HG03066 (cell line): Measurements from ENCODE around the gene CBFA2T3.

Experiments
- ATAC-seq: cut with Tn5 transposase; IDR thresholded peaks from one replicate; pipeline ENCODE4 v1.9.1; 2021; ENCODE audit warnings: low read depth; ENCODE audit not compliant: unreplicated experiment

CBFA2T3 gene

DNA sequence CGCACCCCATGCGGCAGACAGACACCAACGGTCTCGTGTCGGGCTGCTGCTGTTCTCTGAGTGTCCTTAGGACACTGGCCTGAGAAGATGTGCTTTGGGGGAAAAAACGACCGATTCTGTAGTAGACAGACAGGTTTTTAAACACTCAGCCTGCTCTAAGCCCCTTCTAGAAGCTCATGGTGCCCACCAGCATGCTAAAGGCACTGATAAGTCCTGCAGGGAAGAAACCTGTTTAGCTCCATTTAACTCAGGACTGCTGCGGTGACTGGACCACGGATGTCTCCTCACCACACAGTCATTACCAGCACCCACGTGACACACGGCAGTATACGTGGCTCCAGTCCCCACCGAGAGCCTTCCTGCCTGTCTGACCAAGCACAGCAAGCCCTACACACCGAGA, 146.2 kb downstream of the CBFA2T3 start:
- no peak for ATAC-seq

DNA sequence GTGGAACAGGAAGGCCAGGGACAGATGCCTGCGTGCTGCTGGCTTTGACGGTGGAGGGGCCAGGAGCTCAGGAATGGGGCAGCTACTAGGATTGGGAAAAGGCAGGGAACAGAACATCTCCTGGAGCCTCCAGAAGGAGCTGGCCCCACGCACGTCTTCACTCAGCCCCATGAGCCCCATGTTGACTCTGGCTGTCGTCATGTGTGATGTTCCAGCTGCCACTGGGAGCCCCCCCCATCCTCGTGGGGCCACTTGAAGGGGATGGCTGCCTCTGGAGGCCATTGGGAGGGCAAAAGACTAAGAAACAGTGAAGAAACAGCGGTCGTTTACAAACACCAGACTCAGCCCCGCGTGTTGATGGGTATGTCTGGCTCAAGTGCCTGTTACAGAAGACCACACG, 146.7 kb downstream of the CBFA2T3 start:
- ATAC-seq: no peak

DNA sequence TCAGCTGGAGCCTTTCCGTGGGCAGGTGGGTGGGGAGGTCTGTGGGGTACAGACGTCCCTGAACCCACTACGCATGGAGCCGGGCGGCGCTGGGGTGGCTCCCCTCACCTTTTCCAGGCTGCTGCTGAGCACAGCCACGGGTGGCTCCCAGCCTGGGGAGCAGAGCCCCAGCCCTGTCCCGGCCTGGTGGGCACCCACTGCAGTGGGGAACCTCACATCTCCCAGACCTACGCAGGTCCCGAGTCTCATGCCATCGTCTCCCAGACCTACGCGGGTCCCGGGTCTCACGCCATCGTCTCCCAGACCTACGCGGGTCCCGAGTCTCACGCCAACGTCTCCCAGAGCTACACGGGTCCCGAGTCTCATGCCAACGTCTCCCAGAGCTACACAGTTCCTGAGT, 148.3 kb downstream of the CBFA2T3 start:
- no peak for ATAC-seq

DNA sequence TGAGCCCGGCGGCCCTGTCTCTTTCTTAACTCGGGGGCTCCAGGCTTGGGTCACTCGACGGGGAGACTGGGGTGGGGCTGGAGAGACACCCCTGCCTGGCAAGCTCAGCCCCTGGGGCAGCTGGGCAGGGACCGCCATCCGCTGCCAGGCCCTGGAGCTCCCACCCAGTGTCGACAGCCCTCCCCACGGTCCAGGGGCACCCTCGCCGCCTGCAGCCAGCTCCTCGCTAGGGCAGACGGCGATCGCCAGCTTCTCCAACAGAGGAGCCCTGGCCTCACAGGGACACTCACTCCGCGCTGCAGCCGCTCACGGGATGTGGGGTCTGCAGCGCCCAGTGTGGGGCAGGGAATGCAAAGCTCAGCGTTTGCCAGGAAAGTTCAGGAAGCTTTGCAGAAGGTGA, 149.3 kb downstream of the CBFA2T3 start:
- no peak for ATAC-seq

DNA sequence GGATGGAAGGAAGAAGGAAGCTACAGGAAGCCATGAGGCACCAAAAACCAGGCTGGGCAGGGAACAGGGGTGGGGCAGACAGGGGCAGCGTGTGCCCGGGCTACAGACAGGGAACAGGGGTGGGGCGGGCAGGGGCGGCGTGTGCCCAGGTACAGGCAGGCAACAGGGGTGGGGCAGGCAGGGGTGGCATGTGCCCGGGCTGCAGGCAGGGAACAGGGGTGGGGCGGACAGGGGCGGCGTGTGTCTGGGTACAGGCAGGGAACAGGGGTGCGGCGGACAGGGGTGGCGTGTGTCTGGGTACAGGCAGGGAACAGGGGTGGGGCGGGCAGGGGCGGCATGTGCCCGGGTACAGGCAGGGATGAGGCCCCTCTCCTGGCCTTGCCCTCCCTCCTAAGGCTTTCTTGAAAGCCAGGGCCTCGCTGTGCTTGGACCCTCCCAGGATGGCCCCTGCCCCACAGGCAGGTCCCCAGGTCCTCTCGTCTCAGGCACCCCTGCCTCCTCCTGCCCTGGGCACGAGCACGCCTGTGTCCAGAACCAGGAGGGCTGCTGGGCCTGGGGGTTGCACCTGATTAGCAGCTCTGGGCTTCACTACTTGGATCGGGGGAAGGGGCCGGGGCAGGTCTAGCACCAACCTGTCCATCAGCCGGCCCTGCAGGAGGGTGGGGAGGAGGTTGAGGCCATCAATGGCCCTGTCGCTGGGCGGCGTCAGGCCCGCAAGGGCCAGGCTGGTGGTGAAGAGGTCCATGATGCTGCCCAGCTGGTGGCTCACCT, 150.8 kb downstream of the CBFA2T3 start:
- ATAC-seq: no peak

DNA sequence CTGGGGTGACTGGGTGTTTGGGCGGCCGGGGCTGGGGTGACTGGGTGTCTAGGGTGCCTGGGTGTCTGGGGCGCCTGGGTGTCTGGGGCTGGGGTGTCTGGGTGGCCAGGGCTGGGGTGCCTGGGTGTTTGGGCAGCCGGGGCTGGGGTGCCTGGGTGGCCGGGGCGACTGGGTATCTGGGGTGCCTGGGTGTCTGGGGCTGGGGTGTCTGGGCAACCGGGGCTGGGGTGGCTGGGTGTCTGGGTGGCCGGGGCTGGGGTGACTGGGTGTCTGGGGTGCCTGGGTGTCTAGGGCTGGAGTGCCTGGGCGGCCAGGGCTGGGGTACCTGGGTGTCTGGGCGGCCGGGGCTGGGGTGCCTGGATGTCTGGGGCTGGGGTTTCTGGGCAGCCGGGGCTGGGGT, 151.9 kb downstream of the CBFA2T3 start:
- no peak for ATAC-seq
